Heart left ventricle (tissue), 16 donors: ENCODE results near the gene RASL11B. TPM values are rescaled to one million over a fixed set of nuclear protein-coding genes. Genes with fewer than 3 reads are reported as not detected.

Experiments used
- ATAC-seq, 4 donors: fragments of 200-7000 bp; cut with Tn5 transposase; one replicate each; pipeline ENCODE4 v1.9.1; 2020 to 2022; ENCODE audit warnings: moderate library complexity in 4 of 4, mild to moderate bottlenecking in 3 of 4, moderate number of reproducible peaks in 1 of 4
- DNase-seq, 5 donors: peaks; one replicate each; pipeline ENCODE4 v3.0.0-alpha.2; 2020
- H3K27ac ChIP-seq, 12 donors: fragments of 200-600 bp; sonication (generic) in 4 of 12; one replicate each; pipeline versions ENCODE4 v1.5.0 to v1.8.0; 2016 to 2022; ENCODE audit warnings: mild to moderate bottlenecking in 2 of 12
- H3K27me3 ChIP-seq, 9 donors: fragments of 200-600 bp; sonication (generic) in 2 of 9; one replicate each; pipeline versions ENCODE4 v1.5.1 to v1.8.0; 2016 to 2022; ENCODE audit warnings: mild to moderate bottlenecking in 3 of 9
- H3K36me3 ChIP-seq, 9 donors: fragments of 200-600 bp; sonication (generic) in 2 of 9; one replicate each; pipeline versions ENCODE4 v1.5.0 to v1.8.0; 2018 to 2022; ENCODE audit warnings: mild to moderate bottlenecking in 2 of 9
- H3K4me1 ChIP-seq, 12 donors: fragments of 200-600 bp; sonication (generic) in 4 of 12; one replicate each; pipeline versions ENCODE4 v1.5.0 to v1.8.0; 2016 to 2022; ENCODE audit warnings: mild to moderate bottlenecking in 3 of 12
- H3K4me3 ChIP-seq, 12 donors: fragments of 200-600 bp; sonication (generic) in 4 of 12; one replicate each; pipeline versions ENCODE4 v1.5.0 to v1.8.0; 2017 to 2022; ENCODE audit warnings: mild to moderate bottlenecking in 9 of 12, moderate library complexity in 4 of 12
- H3K9me3 ChIP-seq, 12 donors: fragments of 200-600 bp; sonication (generic) in 4 of 12; one replicate each; pipeline versions ENCODE4 v1.5.0 to v1.8.0; 2016 to 2022; ENCODE audit warnings: mild to moderate bottlenecking in 1 of 12
- POLR2A ChIP-seq, 2 donors: fragments of 450-650 bp; IDR thresholded peaks; one replicate each; pipeline ENCODE4 v1.6.1; 2017; ENCODE audit warnings: antibody characterized with exemption in 2 of 2, mild to moderate bottlenecking in 2 of 2, moderate library complexity in 2 of 2
- WGBS, 4 donors: extraction: QIAGEN DNeasy Blood & Tissue Kit in 2 of 4; methylation state at CpG; one replicate each; pipeline versions ENCODE4 v1.1.5 to v1.1.7; 2013 to 2018; 5-methylcytosine and 5-hydroxymethylcytosine counted together
- intact Hi-C, 10 donors: fragments of 100-400 bp; cut with DNase I; formaldehyde crosslinking; loops; one replicate each; pipeline versions ENCODE4 v1.11.1 to v1.14.2; 2022
- polyA plus RNA-seq, 2 donors: library from polyadenylated mRNA; stranded (reverse); fragments of 200-250 nt; gene quantifications; one replicate each; pipeline ENCODE4 v1.2.3, GENCODE V29; 2013
- total RNA-seq, 9 donors: library from RNA; depleted of rRNA in 2 of 9; stranded (reverse); fragments of >200 nt in 2 of 9; fragmentation: NEBNext Ultra II Directional in 3 of 9; extraction: Animal tissue kit (Norgen Biotek cat#: 25700) in 3 of 9; gene quantifications; one replicate each; pipeline versions ENCODE4 v1.1.0 to v1.2.4, GENCODE V29; 2016 to 2023
- TF ChIP-seq, protein P1 (sequence below), 12 donors: fragments of 200-600 bp; sonication (generic) in 4 of 12; IDR thresholded peaks; one replicate each; pipeline versions ENCODE4 v1.5.0 to v1.8.0; 2018 to 2022; ENCODE audit warnings: antibody characterized with exemption in 12 of 12, mild to moderate bottlenecking in 5 of 12
- donor health status: ischemic (EF 13 %, LVEDD 7.1; RV severe dilation, severe dysfunction).
- donor health status: healthy with polysubstance abuse.
- donor health status: DM: no; HTN: yes; CAD: no.
- donor health status: DM: no; HTN: no; CAD: no.
- donor health status: ischemic (EF 25% LVEDD 6.9; RV normal size, moderate dysfunction).
- donor health status: ischemic (EF 25% LVEDD 5.7; RV mildly dilated, moderate dysfunction).
- donor health status: healthy.
- donor health status: DM: yes; HTN: yes; CAD: no.
- donor health status: ischemic (EF 35%, LVEDD 5.7; RV mildly dilated, moderate dysfunction).
- donor health status: nonischemic (EF 11% LVEDD 7.7; RV severe dilation, severe dysfunction).
- donor health status: DM: yes; HTN: yes; CAD: no.
- donor health status: PGD.
- donor health status: ischemic (EF 29% LVEDD 5.4; RV normal size, mild dysfunction).
- donor health status: nonischemic (EF 23%, LVEDD 6.1; RV moderate dilation, normal function).

RASL11B gene
- total and polyA plus RNA-seq, 11 donors, result 2.7 to 16.1 (median 5.5) TPM

DNA sequence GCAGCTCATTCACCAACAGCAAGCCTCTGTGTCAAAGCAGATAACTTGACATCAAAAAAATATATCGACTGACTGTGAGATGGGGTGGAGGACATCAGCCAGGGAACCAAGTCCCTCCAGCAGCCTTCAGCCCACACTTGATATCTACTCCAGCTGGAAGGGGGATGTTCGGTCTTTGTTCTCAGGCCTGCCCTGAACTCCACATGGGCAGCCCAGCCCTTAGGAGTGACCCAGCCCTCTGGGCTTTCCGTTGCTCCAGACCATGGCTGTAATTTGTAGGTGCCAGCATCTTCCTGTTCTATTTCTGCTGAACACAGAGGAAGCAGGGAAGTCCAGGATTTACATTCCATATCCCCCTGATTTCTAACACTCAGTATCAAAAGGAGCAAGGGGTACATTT, 17.4 kb downstream of the RASL11B start:
- peaks cover 0 to 8% (median under 1%) of the 10 kb centered on the region in 12 donors for H3K4me1 ChIP-seq
- H3K36me3 ChIP-seq, result no peaks in the 10 kb centered on the region
- no peak for DNase-seq
- TF ChIP-seq, protein P1, sequence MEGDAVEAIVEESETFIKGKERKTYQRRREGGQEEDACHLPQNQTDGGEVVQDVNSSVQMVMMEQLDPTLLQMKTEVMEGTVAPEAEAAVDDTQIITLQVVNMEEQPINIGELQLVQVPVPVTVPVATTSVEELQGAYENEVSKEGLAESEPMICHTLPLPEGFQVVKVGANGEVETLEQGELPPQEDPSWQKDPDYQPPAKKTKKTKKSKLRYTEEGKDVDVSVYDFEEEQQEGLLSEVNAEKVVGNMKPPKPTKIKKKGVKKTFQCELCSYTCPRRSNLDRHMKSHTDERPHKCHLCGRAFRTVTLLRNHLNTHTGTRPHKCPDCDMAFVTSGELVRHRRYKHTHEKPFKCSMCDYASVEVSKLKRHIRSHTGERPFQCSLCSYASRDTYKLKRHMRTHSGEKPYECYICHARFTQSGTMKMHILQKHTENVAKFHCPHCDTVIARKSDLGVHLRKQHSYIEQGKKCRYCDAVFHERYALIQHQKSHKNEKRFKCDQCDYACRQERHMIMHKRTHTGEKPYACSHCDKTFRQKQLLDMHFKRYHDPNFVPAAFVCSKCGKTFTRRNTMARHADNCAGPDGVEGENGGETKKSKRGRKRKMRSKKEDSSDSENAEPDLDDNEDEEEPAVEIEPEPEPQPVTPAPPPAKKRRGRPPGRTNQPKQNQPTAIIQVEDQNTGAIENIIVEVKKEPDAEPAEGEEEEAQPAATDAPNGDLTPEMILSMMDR (IDR thresholded peaks at IDR 0.05), result no peak
- TF ChIP-seq POLR2A (IDR thresholded peaks at IDR 0.05), result no peak
- H3K9me3 ChIP-seq, result no peaks in the 10 kb centered on the region
- WGBS, 4 donors, result 64 to 76% (median 73%) methylated on average over 3 of the region's 3 CpGs
- ATAC-seq, result no peak
- H3K27me3 ChIP-seq, result no peaks in the 10 kb centered on the region
- no peak overlapping the region for H3K4me3 ChIP-seq
- no peak overlapping the region for H3K27ac ChIP-seq
- intact Hi-C loops, result loop anchor here in 3 of 10 donors (5.0 to 10.0 kb wide), 3 partner anchors 33 to 325 kb away; no protein-coding TSS in a partner anchor

DNA sequence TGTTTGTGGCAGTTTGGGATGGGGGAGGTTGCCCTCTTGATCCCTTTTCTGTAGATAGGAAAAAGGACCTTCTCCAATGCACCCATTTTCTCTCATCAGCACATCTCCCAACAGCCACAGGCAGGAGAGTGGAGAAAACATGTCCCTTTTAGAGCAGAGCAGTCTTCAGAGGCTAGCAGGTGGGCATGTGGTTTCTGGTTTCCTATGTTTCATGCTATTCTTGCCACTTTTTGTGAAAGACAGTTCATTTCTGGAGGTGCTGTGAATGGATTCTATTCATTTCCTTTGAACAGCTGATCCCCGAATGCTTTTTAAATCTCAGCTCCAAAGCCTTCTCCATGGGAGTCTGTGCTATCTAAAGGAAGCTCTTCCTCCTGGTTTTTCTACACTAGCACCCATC, 18.9 kb downstream of the RASL11B start:
- Histone ChIP-seq H3K36me3 (no peaks in the 10 kb centered on the region), H3K4me1 (peaks cover 0 to 8% (median 0%) of the 10 kb centered on the region in 12 donors), H3K27ac (no peak overlapping the region), H3K9me3 (no peaks in the 10 kb centered on the region), H3K27me3 (no peaks in the 10 kb centered on the region), H3K4me3 (no peak overlapping the region)
- WGBS, 4 donors, result 83 to 100% (median 96%) methylated on average over 1 of the region's 1 CpG
- ATAC-seq (no peak), DNase-seq (no peak)
- TF ChIP-seq, protein P1 (IDR thresholded peaks at IDR 0.05), result no peak
- TF ChIP-seq POLR2A (IDR thresholded peaks at IDR 0.05), result no peak
- intact Hi-C loops, result no loop called here

DNA sequence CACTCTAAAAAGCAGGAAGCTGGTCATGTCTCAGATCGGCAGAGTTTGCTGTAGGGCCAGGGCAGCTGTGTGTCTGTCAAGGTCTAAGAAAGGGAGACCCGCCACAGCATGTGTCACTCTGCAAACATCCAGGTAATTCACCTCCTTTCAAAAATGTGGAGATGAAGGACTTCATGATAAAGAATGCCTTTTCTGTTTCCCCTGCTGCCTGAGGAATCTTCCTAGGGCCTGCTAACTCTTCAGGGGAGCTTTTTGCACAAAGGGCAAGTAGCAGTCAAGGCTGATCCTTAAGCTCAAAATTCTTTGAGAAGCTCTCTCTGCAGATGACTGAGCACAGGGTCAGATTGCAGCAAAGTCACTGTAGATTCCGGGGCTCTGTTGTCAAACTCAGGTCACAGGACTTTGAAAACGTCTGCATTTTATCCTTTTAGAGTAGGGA, 21.1 kb downstream of the RASL11B start:
- intact Hi-C loops, result no loop called here
- H3K27me3 ChIP-seq, result no peaks in the 10 kb centered on the region

DNA sequence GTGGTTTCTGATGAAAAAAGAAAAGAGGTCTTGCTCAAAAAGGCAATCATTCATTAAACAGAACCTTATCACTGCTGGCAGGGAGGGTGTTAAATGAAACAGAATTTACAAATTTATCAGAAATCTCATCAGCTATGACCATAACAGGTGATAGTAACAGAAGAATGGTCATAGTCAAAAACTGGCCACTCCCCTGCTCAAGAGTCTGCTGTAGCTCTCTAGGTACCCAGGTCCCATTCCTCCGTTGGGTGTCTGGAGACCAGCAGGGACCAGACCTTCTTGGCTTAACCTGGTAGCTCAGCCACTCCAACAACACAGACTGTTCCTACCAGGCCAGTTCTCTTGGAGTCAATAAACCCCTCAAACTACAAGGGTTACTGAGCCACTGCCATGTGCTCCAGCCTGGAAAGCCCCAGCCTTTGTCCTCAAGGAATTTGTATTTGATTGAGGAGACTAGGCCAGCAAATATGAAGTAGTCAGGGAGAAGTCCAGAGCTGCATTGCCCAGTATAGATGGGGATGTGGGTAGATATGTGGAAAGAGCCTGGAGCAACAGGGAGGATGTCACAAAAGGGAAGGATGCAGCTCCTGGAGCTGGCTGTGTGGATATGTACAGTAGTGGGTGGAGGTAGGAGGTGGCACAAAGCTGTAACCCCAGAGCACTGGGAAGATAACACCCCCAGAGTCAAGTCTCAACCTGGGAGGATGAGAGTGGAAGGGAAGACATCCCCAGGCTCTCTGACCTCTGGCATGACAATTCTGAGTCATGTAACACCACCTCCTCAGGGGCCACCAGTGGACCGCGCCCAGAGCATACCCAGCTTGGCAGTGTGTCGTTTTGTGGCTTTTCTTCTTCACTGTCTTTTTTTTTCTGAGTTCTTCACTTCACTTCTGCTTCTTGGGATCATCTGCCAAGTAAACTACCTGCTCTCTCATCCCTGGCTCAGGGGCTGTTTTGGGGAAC, 21.9 kb downstream of the RASL11B start:
- WGBS, 4 donors, result 94 to 98% (median 96%) methylated on average over 4 of the region's 4 CpGs
- no peaks in the 10 kb centered on the region for H3K36me3 ChIP-seq

More for the DNA sequence above, 21.1 kb downstream of the RASL11B start:
- TF ChIP-seq POLR2A (IDR thresholded peaks at IDR 0.05), result no peak
- TF ChIP-seq, protein P1 (IDR thresholded peaks at IDR 0.05), result no peak
- DNase-seq, result no peak
- H3K36me3 ChIP-seq, result no peaks in the 10 kb centered on the region
- WGBS, 4 donors, result 84 to 92% (median 88%) methylated on average over 4 of the region's 4 CpGs
- no peak overlapping the region for H3K4me3 ChIP-seq
- H3K9me3 ChIP-seq, result peaks cover 0 to 4% (median 0%) of the 10 kb centered on the region in 12 donors
- no peaks in the 10 kb centered on the region for H3K4me1 ChIP-seq
- H3K27ac ChIP-seq, result no peak overlapping the region
- ATAC-seq, result no peak

More for the DNA sequence above, 21.9 kb downstream of the RASL11B start:
- TF ChIP-seq POLR2A (IDR thresholded peaks at IDR 0.05), result no peak
- TF ChIP-seq, protein P1 (IDR thresholded peaks at IDR 0.05), result no peak
- intact Hi-C loops, result no loop called here
- ATAC-seq (peak in 2 of 4 donors; percentile 16 to 19), DNase-seq (no peak)
- H3K27ac ChIP-seq, result no peak overlapping the region
- no peaks in the 10 kb centered on the region for H3K27me3 ChIP-seq
- peaks cover 0 to 4% (median 0%) of the 10 kb centered on the region in 12 donors for H3K9me3 ChIP-seq
- no peak overlapping the region for H3K4me3 ChIP-seq
- H3K4me1 ChIP-seq, result no peaks in the 10 kb centered on the region
